ENCODE measurements around the gene EEF1B2.
"Not testable (repeated sequence)": the region's sequence is repeated elsewhere in the genome, so short reads cannot be mapped to it uniquely, and the experiment has no call there.

Gene EEF1B2

GRCh38 chr2:206190689-206191088 is 31.0 kb downstream of the EEF1B2 start:
- Histone ChIP-seq H3K27ac (ENCODE audit: insufficient read depth, low read depth, low read length, poor library complexity, severe bottlenecking) (no peak overlapping the region), H3K27me3 (ENCODE audit: control insufficient read depth, insufficient read depth, low read length, poor library complexity, severe bottlenecking) (no peaks in the 10 kb centered on the region), H3K4me1 (ENCODE audit: control insufficient read depth, insufficient read depth, low read length) (no peaks in the 10 kb centered on the region), H3K9me3 (ENCODE audit: control insufficient read depth, low read length) (no peaks in the 10 kb centered on the region), H3K4me3 (ENCODE audit: insufficient read depth, low read depth, low read length) (no peak overlapping the region), H3K36me3 (ENCODE audit: control insufficient read depth, insufficient read depth, low read length) (no peaks in the 10 kb centered on the region)
- 96 to 97% methylated on average over 5 of the region's 5 CpGs for WGBS, 2 experiments

DNA sequence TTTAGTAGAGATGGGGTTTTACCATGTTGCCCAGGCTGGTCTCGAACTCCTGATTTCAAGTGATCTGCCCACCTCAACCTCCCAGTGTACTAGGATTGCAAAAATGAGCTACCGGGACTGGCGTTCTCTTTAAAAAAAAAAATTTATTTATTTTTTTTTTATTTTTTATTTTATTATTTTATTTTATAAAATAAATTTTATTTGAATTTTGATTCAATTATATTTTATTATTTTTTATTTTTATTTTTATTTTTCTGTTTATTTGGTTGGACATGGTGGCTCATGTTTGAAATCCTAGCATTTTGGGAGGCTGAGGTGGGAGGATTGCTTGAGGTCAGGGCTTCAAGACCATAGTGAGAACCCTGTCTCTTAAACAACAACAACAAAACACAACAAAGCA is 32.5 kb downstream of the EEF1B2 start:
- no peaks in the 10 kb centered on the region for H3K4me1 ChIP-seq (ENCODE audit: control insufficient read depth, insufficient read depth, low read length)
- H3K4me3 ChIP-seq (ENCODE audit: insufficient read depth, low read depth, low read length): no peak overlapping the region
- H3K9me3 ChIP-seq (ENCODE audit: control insufficient read depth, low read length): no peaks in the 10 kb centered on the region
- WGBS, 2 experiments: 92 to 100% methylated on average over 1 of the region's 3 CpGs
- H3K36me3 ChIP-seq (ENCODE audit: control insufficient read depth, insufficient read depth, low read length): no peaks in the 10 kb centered on the region
- no peaks in the 10 kb centered on the region for H3K27me3 ChIP-seq (ENCODE audit: control insufficient read depth, insufficient read depth, low read length, poor library complexity, severe bottlenecking)
- no peak overlapping the region for H3K27ac ChIP-seq (ENCODE audit: insufficient read depth, low read depth, low read length, poor library complexity, severe bottlenecking)

GRCh38 chr2:206193671-206194357 is 34.1 kb downstream of the EEF1B2 start:
- 88% methylated on average over 2 of the region's 2 CpGs for WGBS, 2 experiments
- Histone ChIP-seq H3K9me3 (ENCODE audit: control insufficient read depth, low read length) (no peaks in the 10 kb centered on the region), H3K27ac (ENCODE audit: insufficient read depth, low read depth, low read length, poor library complexity, severe bottlenecking) (no peak overlapping the region), H3K4me3 (ENCODE audit: insufficient read depth, low read depth, low read length) (no peak overlapping the region), H3K36me3 (ENCODE audit: control insufficient read depth, insufficient read depth, low read length) (no peaks in the 10 kb centered on the region), H3K4me1 (ENCODE audit: control insufficient read depth, insufficient read depth, low read length) (no peaks in the 10 kb centered on the region), H3K27me3 (ENCODE audit: control insufficient read depth, insufficient read depth, low read length, poor library complexity, severe bottlenecking) (no peaks in the 10 kb centered on the region)

DNA sequence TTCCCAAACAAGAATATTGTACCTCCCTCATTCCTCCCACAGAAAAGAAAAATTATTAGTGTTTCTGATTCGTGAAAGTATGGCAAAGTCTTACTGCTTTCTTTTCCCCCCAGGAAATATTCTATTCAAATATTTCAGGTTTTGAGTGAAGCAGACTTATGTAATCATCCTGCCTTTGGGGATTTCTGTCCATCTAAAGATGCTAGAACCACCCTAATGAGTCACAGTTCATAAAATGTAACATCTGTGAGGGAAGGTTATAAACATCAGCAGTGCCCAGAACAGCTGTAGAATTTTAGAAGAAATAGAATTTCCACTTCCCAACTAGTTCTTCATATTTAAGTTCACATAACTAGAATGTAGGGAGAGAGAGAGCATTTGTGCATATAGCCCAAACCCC is 39.0 kb downstream of the EEF1B2 start:
- Histone ChIP-seq H3K27ac (ENCODE audit: insufficient read depth, low read depth, low read length, poor library complexity, severe bottlenecking) (no peak overlapping the region), H3K4me1 (ENCODE audit: control insufficient read depth, insufficient read depth, low read length) (no peaks in the 10 kb centered on the region), H3K4me3 (ENCODE audit: insufficient read depth, low read depth, low read length) (no peak overlapping the region), H3K36me3 (ENCODE audit: control insufficient read depth, insufficient read depth, low read length) (no peaks in the 10 kb centered on the region), H3K9me3 (ENCODE audit: control insufficient read depth, low read length) (no peaks in the 10 kb centered on the region), H3K27me3 (ENCODE audit: control insufficient read depth, insufficient read depth, low read length, poor library complexity, severe bottlenecking) (no peaks in the 10 kb centered on the region)
- WGBS, 2 experiments: 70% methylated on average over 1 of the region's 1 CpG; no CpG with 5 or more reads in 1 of the 2 experiments

GRCh38 chr2:206201075-206201848 is 41.6 kb downstream of the EEF1B2 start:
- Histone ChIP-seq H3K4me3 (ENCODE audit: insufficient read depth, low read depth, low read length) (no peak overlapping the region), H3K27me3 (ENCODE audit: control insufficient read depth, insufficient read depth, low read length, poor library complexity, severe bottlenecking) (no peaks in the 10 kb centered on the region), H3K36me3 (ENCODE audit: control insufficient read depth, insufficient read depth, low read length) (no peaks in the 10 kb centered on the region), H3K4me1 (ENCODE audit: control insufficient read depth, insufficient read depth, low read length) (no peaks in the 10 kb centered on the region), H3K9me3 (ENCODE audit: control insufficient read depth, low read length) (no peaks in the 10 kb centered on the region), H3K27ac (ENCODE audit: insufficient read depth, low read depth, low read length, poor library complexity, severe bottlenecking) (no peak overlapping the region)
- 71 to 83% methylated on average over 4 to 5 of the region's 5 CpGs for WGBS, 2 experiments

DNA sequence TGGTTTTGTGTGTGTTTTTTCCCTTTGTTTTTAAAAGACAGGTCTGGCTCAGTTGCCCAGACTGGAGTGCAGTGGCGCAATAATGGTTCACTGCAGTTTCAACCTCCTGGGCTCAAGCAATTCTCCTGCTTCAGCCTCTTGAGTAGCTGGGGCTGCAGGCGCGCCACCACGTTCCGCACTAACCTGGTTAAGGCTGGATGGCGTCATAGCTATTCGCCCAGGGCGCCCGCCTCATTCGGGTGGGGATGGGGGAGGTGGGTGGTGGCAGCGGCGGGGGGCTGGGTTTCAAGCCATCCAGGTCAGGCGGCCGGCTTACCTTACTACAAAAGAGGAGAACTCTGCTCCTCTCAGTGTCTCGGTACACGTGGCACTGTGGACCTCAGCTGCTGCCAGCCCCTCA is 42.8 kb downstream of the EEF1B2 start:
- H3K27me3 ChIP-seq (ENCODE audit: control insufficient read depth, insufficient read depth, low read length, poor library complexity, severe bottlenecking): no peaks in the 10 kb centered on the region
- H3K4me3 ChIP-seq (ENCODE audit: insufficient read depth, low read depth, low read length): no peak overlapping the region
- no peaks in the 10 kb centered on the region for H3K9me3 ChIP-seq (ENCODE audit: control insufficient read depth, low read length)
- no peaks in the 10 kb centered on the region for H3K36me3 ChIP-seq (ENCODE audit: control insufficient read depth, insufficient read depth, low read length)
- no peaks in the 10 kb centered on the region for H3K4me1 ChIP-seq (ENCODE audit: control insufficient read depth, insufficient read depth, low read length)
- no peak overlapping the region for H3K27ac ChIP-seq (ENCODE audit: insufficient read depth, low read depth, low read length, poor library complexity, severe bottlenecking)
- WGBS, 2 experiments: 93 to 94% methylated on average over 16 of the region's 16 CpGs

DNA sequence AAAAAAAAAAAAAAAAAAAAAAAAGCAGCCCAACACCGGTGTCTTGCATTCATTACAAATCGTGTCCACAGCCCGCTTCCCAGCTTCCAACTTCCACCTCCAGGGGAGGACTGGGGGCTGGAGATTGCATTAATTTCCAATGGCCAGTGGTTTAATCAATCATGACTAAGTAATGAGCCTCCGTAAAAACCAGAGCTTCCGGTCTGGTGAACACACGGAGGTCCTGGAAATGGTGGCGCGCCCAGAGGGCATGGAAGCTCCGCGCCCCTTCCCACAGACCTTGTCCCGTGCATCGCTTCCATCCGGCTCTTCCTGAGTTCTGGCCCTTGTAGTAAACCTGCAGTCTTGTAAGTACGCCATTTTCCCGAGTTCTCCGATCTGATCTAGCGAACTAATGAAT is 43.6 kb downstream of the EEF1B2 start:
- H3K27me3 ChIP-seq (ENCODE audit: control insufficient read depth, insufficient read depth, low read length, poor library complexity, severe bottlenecking): no peaks in the 10 kb centered on the region
- no peaks in the 10 kb centered on the region for H3K4me1 ChIP-seq (ENCODE audit: control insufficient read depth, insufficient read depth, low read length)
- no peaks in the 10 kb centered on the region for H3K9me3 ChIP-seq (ENCODE audit: control insufficient read depth, low read length)
- H3K4me3 ChIP-seq (ENCODE audit: insufficient read depth, low read depth, low read length): no peak overlapping the region
- WGBS, 2 experiments: 96 to 97% methylated on average over 16 to 17 of the region's 17 CpGs
- no peak overlapping the region for H3K27ac ChIP-seq (ENCODE audit: insufficient read depth, low read depth, low read length, poor library complexity, severe bottlenecking)
- no peaks in the 10 kb centered on the region for H3K36me3 ChIP-seq (ENCODE audit: control insufficient read depth, insufficient read depth, low read length)

DNA sequence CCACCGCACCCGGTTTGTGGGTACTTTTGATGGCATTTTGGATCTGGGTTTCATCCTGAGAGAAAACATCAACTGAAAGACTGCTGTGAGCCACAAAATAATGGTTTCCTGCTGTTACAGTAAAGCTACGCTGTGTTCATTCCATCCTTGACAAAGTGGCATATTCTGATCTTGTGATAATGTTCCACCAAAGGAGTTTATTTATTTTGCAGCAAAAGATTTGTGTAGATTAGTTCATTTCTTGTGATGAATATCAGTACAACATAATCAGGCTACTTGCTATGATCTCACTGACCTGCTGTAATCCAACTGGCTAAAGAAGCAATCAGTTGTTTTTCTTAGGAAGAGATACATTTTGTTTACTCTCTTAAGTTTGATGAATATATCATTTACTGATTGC is 45.0 kb downstream of the EEF1B2 start:
- no peak overlapping the region for H3K4me3 ChIP-seq (ENCODE audit: insufficient read depth, low read depth, low read length)
- H3K4me1 ChIP-seq (ENCODE audit: control insufficient read depth, insufficient read depth, low read length): no peaks in the 10 kb centered on the region
- H3K27me3 ChIP-seq (ENCODE audit: control insufficient read depth, insufficient read depth, low read length, poor library complexity, severe bottlenecking): no peaks in the 10 kb centered on the region
- no peaks in the 10 kb centered on the region for H3K9me3 ChIP-seq (ENCODE audit: control insufficient read depth, low read length)
- WGBS, 2 experiments: 93 to 94% methylated on average over 3 of the region's 3 CpGs
- H3K36me3 ChIP-seq (ENCODE audit: control insufficient read depth, insufficient read depth, low read length): no peaks in the 10 kb centered on the region
- no peak overlapping the region for H3K27ac ChIP-seq (ENCODE audit: insufficient read depth, low read depth, low read length, poor library complexity, severe bottlenecking)

DNA sequence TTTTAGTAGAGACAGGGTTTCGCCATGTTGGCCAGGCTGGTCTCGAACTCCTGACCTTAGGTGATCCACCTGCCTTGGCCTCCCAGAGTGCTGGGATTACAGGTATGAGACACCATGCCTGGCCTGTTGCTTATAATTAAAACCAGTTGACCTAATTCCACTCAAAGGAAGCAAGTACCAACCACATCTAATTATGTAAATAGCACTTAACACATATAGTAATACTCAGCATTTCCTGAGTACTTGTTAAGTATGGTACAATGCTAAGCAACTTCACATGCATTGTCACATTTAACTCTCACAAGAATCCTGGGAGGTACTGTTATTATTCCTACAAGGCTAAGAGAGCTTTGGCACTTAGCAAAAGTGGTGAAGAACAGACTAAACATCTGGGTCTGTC is 47.6 kb downstream of the EEF1B2 start:
- H3K36me3 ChIP-seq (ENCODE audit: control insufficient read depth, insufficient read depth, low read length); H3K4me1 ChIP-seq (ENCODE audit: control insufficient read depth, insufficient read depth, low read length); H3K4me3 ChIP-seq (ENCODE audit: insufficient read depth, low read depth, low read length); H3K27me3 ChIP-seq (ENCODE audit: control insufficient read depth, insufficient read depth, low read length, poor library complexity, severe bottlenecking); H3K9me3 ChIP-seq (ENCODE audit: control insufficient read depth, low read length); H3K27ac ChIP-seq (ENCODE audit: insufficient read depth, low read depth, low read length, poor library complexity, severe bottlenecking): not testable (repeated sequence)
- WGBS, 2 experiments: 92 to 100% methylated on average over 2 of the region's 2 CpGs

- 95 to 96% methylated on average over 7 of the region's 7 CpGs for WGBS, 2 experiments
- no peaks in the 10 kb centered on the region for H3K36me3 ChIP-seq (ENCODE audit: control insufficient read depth, insufficient read depth, low read length)
- no peak overlapping the region for H3K27ac ChIP-seq (ENCODE audit: insufficient read depth, low read depth, low read length, poor library complexity, severe bottlenecking)
- no peak overlapping the region for H3K4me3 ChIP-seq (ENCODE audit: insufficient read depth, low read depth, low read length)
- peaks cover 16% of the 10 kb centered on the region for H3K4me1 ChIP-seq (ENCODE audit: control insufficient read depth, insufficient read depth, low read length)
- no peaks in the 10 kb centered on the region for H3K27me3 ChIP-seq (ENCODE audit: control insufficient read depth, insufficient read depth, low read length, poor library complexity, severe bottlenecking)
- no peaks in the 10 kb centered on the region for H3K9me3 ChIP-seq (ENCODE audit: control insufficient read depth, low read length)
These were observed 49.2 kb downstream of the EEF1B2 start for GRCh38 chr2:206208900-206209299.
